ENCODE data around the gene DIS3L2. TPM values are rescaled to one million over a fixed set of nuclear protein-coding genes. Genes with fewer than 3 reads are reported as not detected.

Gene DIS3L2
- total and polyA plus RNA-seq, 2 of the 8 experiments (the other 6 are each of a cell fraction or from before 2014, with no cell fraction given): 11.5 to 21.6 TPM

GRCh38 chr2:232225429-232225828 is 263.9 kb downstream of the DIS3L2 start:
- Histone ChIP-seq H3K36me3 (ENCODE audit: control insufficient read depth in 2 of 4, insufficient read depth in 4 of 4, low read length in 3 of 4) (no peaks in the 10 kb centered on the region), H4K5ac (ENCODE audit: insufficient read length, low read depth, low read length) (no peak overlapping the region), H3K23me2 (ENCODE audit: low read depth, low read length) (no peaks in the 10 kb centered on the region), H3K4me3 (ENCODE audit: extremely low read depth in 1 of 4, insufficient read depth in 2 of 4, low read depth in 3 of 4, low read length in 4 of 4) (no peak overlapping the region), H3K27me3 (replicated peaks in 1 of 4; ENCODE audit: control insufficient read depth in 3 of 4, extremely low read depth in 1 of 4, insufficient read depth in 3 of 4, low read length in 3 of 4) (no peaks in the 10 kb centered on the region), H2BK15ac (ENCODE audit: low read length) (no peak overlapping the region), H4K20me1 (replicated peaks in 1 of 2; ENCODE audit: control insufficient read depth in 1 of 2, insufficient read depth in 2 of 2, low read length in 2 of 2) (no peaks in the 10 kb centered on the region), H2AFZ (ENCODE audit: low read length) (no peak overlapping the region), H3K9ac (replicated peaks in 1 of 4; ENCODE audit: extremely low read depth in 1 of 4, low read depth in 3 of 4, low read length in 3 of 4) (no peak overlapping the region), H3K18ac (ENCODE audit: extremely low read depth, low read length) (no peak overlapping the region), H4K8ac (ENCODE audit: extremely low read depth, insufficient read depth, low read length) (no peak overlapping the region), H3K23ac (ENCODE audit: insufficient read length) (no peak overlapping the region), H3K4me1 (replicated peaks in 1 of 4; ENCODE audit: control insufficient read depth in 3 of 4, insufficient read depth in 4 of 4, low read length in 3 of 4) (no peaks in the 10 kb centered on the region), H3K14ac (ENCODE audit: insufficient read length) (no peak overlapping the region), H2AK5ac (ENCODE audit: low read depth, low read length) (no peak overlapping the region), H4K91ac (replicated peaks; ENCODE audit: insufficient read length, low read length) (no peak overlapping the region), H2BK20ac (ENCODE audit: low read length) (no peak overlapping the region), H3K9me3 (ENCODE audit: insufficient read depth in 2 of 2, low read depth in 1 of 2, low read length in 1 of 2) (no peaks in the 10 kb centered on the region), H3K79me2 (ENCODE audit: control insufficient read depth in 1 of 2, insufficient read depth in 2 of 2, low read length in 2 of 2) (no peaks in the 10 kb centered on the region), H3K56ac (replicated peaks; ENCODE audit: insufficient read length, low read depth, low read length) (no peak overlapping the region), H3K4me2 (ENCODE audit: insufficient read depth in 1 of 2, low read depth in 2 of 2, low read length in 2 of 2) (no peak overlapping the region), H3K4ac (replicated peaks; ENCODE audit: insufficient read length, low read depth, low read length) (no peak overlapping the region), H2BK120ac (replicated peaks; ENCODE audit: low read depth, low read length) (no peak overlapping the region), H3K27ac (ENCODE audit: low read depth, low read length) (no peak overlapping the region), H3K79me1 (ENCODE audit: low read depth, low read length) (no peaks in the 10 kb centered on the region), H2BK12ac (ENCODE audit: low read depth, low read length) (no peak overlapping the region), H2BK5ac (ENCODE audit: low read depth, low read length) (no peak overlapping the region)
- TF ChIP-seq CTBP2 (IDR thresholded peaks at IDR 0.05; ENCODE audit: borderline replicate concordance, insufficient read depth, insufficient read length, low read length) (no peak), JUN (IDR thresholded peaks at IDR 0.05; ENCODE audit: low read depth, low read length) (no peak), ASH2L (IDR thresholded peaks at IDR 0.05; ENCODE audit: low read length) (no peak), MAFK (IDR thresholded peaks at IDR 0.05; ENCODE audit: low read depth, low read length) (no peak)
- WGBS, 2 experiments (ENCODE audit: extremely low coverage in 1 of 2, insufficient coverage in 1 of 2, insufficient read length in 1 of 2, insufficient replicate concordance in 2 of 2, low coverage in 1 of 2, low lambda C conversion rate in 2 of 2, missing lambda C conversion rate in 1 of 2): 46% methylated on average over 2 of the region's 2 CpGs; no CpG with 5 or more reads in 1 of the 2 experiments
- POLR2A ChIA-PET (ENCODE audit: partially characterized antibody): no interaction called here
- no peak for FAIRE-seq
- no peak for DNase-seq (ENCODE audit: low read depth in 1 of 2, low spot score in 2 of 2)
- CTCF ChIA-PET (ENCODE audit: partially characterized antibody): interaction anchor here (2.3 kb wide), 1 partner anchor 41 kb away, joined by 6 read pairs; no protein-coding TSS in a partner anchor

Measured in H1 (cell line).